ENCODE results near the gene ASXL1. TPM values are rescaled to one million over a fixed set of nuclear protein-coding genes. Genes with fewer than 3 reads are reported as not detected.
"Not testable (repeated sequence)": the region's sequence is repeated elsewhere in the genome, so short reads cannot be mapped to it uniquely, and the experiment has no call there.

Gene ASXL1
- polyA plus RNA-seq, 1 donor: 42.1 TPM

- DNase-seq: no peak
Observed at GRCh38 chr20:32363492-32363891, 5.4 kb downstream of the ASXL1 start.

- no peak for DNase-seq
Observed at GRCh38 chr20:32364554-32365208, 6.5 kb downstream of the ASXL1 start.

GRCh38 chr20:32365564-32365963 is 7.4 kb downstream of the ASXL1 start:
- DNase-seq: no peak

- DNase-seq: no peak
Observed at GRCh38 chr20:32366380-32366779, 8.2 kb downstream of the ASXL1 start.

GRCh38 chr20:32368323-32368722 is 10.2 kb downstream of the ASXL1 start:
- DNase-seq: no peak

- DNase-seq: no peak
Observed at GRCh38 chr20:32368925-32369324, 10.8 kb downstream of the ASXL1 start.

- DNase-seq: no peak
Observed at GRCh38 chr20:32370897-32371296, 12.8 kb downstream of the ASXL1 start.

GRCh38 chr20:32378461-32378860 is 20.3 kb downstream of the ASXL1 start:
- DNase-seq: no peak

GRCh38 chr20:32380037-32380436 is 21.9 kb downstream of the ASXL1 start:
- DNase-seq: not testable (repeated sequence)

- no peak for DNase-seq
Observed at GRCh38 chr20:32380745-32381144, 22.6 kb downstream of the ASXL1 start.

GRCh38 chr20:32382102-32382950 is 24.2 kb downstream of the ASXL1 start:
- no peak for DNase-seq

- not testable (repeated sequence) for DNase-seq
Observed at GRCh38 chr20:32383441-32383840, 25.3 kb downstream of the ASXL1 start.

- DNase-seq: no peak
Observed at GRCh38 chr20:32385541-32385940, 27.4 kb downstream of the ASXL1 start.

- DNase-seq: no peak
Observed at GRCh38 chr20:32386091-32386490, 28.0 kb downstream of the ASXL1 start.

- no peak for DNase-seq
Observed at GRCh38 chr20:32387252-32387651, 29.1 kb downstream of the ASXL1 start.

- no peak for DNase-seq
Observed at GRCh38 chr20:32391003-32391402, 32.9 kb downstream of the ASXL1 start.

GRCh38 chr20:32395066-32395465 is 36.9 kb downstream of the ASXL1 start:
- DNase-seq: no peak

- DNase-seq: no peak
Observed at GRCh38 chr20:32396646-32397160, 38.6 kb downstream of the ASXL1 start.

- no peak for DNase-seq
Observed at GRCh38 chr20:32397567-32398084, 39.5 kb downstream of the ASXL1 start.

GRCh38 chr20:32400476-32400875 is 42.3 kb downstream of the ASXL1 start:
- DNase-seq: no peak

- no peak for DNase-seq
Observed at GRCh38 chr20:32404017-32404416, 45.9 kb downstream of the ASXL1 start.

- no peak for DNase-seq
Observed at GRCh38 chr20:32406701-32407100, 48.6 kb downstream of the ASXL1 start.

GRCh38 chr20:32407131-32407750 is 49.1 kb downstream of the ASXL1 start:
- DNase-seq: not testable (repeated sequence)

Measured in hindlimb muscle (tissue), 1 donor.